Tibial nerve (tissue), 4 donors: ENCODE data around the gene MAPK11.

Experiments
- CTCF ChIP-seq, 5 experiments: fragments of 200-600 bp in 3 of 5; fragments of 450-650 bp in 2 of 5; sonication (generic) in 3 of 5; IDR thresholded peaks; one replicate each; pipeline ENCODE4 v1.5.1; 2016 to 2019; ENCODE audit warnings: antibody characterized with exemption in 5 of 5, mild to moderate bottlenecking in 3 of 5, moderate library complexity in 2 of 5
- EP300 ChIP-seq, 2 donors: sonication (generic); formaldehyde crosslinking; IDR thresholded peaks; one replicate each; pipeline ENCODE4 v1.6.1; 2017; ENCODE audit warnings: antibody characterized with exemption in 2 of 2, mild to moderate bottlenecking in 1 of 2
- POLR2A ChIP-seq, 2 donors: fragments of 450-650 bp; IDR thresholded peaks; one replicate each; pipeline ENCODE4 v1.6.1; 2017; ENCODE audit warnings: antibody characterized with exemption in 2 of 2, mild to moderate bottlenecking in 2 of 2, moderate library complexity in 2 of 2

GRCh38 chr22:50261615-50262459 is 8.3 kb downstream of the MAPK11 start, which contains the start of gene MAPK12:
- no peak for TF ChIP-seq POLR2A (IDR thresholded peaks at IDR 0.05)
- no peak for TF ChIP-seq CTCF (IDR thresholded peaks at IDR 0.05)
- TF ChIP-seq EP300 (IDR thresholded peaks at IDR 0.05) = no peak
